GM12875 (cell line): Measurements from ENCODE around the gene GRAP2.
"Not testable (repeated sequence)": the region's sequence is repeated elsewhere in the genome, so short reads cannot be mapped to it uniquely, and the experiment has no call there.

Experiments
- H3K4me3 ChIP-seq: one replicate; pipeline ENCODE4 v1.5.1; 2011; ENCODE audit warnings: low read depth, low read length, control low read depth
- TF ChIP-seq, protein P1 (sequence below): IDR thresholded peaks from 2 replicates; pipeline ENCODE4 v1.5.1; 2011; ENCODE audit warnings: low read depth, mild to moderate bottlenecking, control low read depth, inconsistent platforms, low read length, moderate library complexity, borderline replicate concordance; ENCODE audit not compliant: insufficient read depth

GRAP2 gene

DNA sequence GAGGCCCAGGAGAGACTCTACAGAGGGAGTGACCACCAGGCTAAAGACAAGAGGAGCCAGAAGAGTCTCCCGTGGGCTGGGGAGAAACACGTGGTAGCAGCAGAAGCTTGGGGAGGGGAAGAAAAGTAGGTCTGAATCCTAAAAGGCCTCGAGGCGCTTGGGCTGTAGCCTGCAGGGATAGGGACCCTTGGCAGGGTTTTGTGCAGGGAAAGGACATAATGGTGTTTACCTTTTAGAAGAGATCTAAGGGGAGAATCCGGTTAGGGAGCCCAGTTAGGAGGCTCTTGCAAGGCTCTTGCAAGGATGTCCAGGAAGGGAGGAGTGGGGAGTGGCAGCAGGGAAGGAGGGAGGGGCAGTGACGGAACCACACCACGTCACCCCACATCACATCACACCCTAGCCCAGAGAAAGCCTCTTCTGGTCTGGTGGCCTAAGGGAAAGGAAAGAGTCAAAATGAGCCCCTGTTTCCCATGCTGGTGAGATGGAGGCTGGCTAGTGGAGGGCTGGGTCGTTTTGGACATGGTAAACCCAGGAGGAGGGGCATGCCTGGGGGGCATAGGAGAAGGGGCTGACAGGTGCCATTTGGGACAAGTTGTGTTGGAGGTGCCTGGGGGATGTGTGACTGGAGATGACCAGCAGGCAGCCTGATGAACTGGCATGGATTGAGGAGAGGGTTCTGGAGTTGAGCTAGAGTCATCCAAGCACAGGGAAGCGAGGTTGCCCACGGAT, 87.7 kb downstream of the GRAP2 start:
- H3K4me3 ChIP-seq: no peak overlapping the region
- TF ChIP-seq, protein P1, sequence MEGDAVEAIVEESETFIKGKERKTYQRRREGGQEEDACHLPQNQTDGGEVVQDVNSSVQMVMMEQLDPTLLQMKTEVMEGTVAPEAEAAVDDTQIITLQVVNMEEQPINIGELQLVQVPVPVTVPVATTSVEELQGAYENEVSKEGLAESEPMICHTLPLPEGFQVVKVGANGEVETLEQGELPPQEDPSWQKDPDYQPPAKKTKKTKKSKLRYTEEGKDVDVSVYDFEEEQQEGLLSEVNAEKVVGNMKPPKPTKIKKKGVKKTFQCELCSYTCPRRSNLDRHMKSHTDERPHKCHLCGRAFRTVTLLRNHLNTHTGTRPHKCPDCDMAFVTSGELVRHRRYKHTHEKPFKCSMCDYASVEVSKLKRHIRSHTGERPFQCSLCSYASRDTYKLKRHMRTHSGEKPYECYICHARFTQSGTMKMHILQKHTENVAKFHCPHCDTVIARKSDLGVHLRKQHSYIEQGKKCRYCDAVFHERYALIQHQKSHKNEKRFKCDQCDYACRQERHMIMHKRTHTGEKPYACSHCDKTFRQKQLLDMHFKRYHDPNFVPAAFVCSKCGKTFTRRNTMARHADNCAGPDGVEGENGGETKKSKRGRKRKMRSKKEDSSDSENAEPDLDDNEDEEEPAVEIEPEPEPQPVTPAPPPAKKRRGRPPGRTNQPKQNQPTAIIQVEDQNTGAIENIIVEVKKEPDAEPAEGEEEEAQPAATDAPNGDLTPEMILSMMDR: no peak

DNA sequence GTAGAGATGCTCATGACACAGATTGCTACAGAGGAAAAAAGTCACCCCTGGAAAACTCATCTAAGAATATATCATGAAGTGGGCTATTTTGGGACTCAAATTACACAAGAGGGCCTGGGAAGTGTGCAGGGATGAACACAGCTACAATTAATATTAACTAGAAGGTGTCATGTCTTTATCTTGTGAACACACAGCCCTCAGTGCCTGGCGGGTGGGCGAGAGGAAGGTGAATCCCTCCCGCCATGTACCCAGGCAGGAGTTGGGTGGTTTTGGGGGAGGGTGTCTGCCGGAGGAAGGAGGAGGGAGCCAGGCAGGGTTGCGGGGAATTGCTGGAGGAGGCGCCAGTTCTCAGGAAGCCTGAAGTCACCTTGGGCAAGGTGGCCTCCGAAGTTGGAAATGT, 88.7 kb downstream of the GRAP2 start:
- TF ChIP-seq, protein P1: no peak
- no peak overlapping the region for H3K4me3 ChIP-seq

DNA sequence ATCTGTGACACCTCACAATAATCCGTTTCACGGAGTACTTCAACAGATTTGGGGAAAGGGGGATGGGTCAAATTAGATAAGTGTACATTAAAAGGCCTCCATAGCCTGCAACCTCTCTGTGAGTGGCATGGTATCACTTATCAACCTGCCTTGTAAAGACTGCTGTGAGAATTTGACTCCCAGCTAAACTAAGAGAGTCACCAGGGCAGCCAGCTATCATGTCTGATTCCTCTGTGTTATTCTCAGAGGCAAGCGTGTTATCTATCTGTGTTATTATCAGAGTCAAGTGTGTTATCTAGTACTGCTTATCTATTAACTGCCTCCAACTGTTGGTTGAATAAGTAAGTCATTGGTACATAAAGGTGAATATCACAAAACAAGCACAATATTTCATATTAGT, 89.8 kb downstream of the GRAP2 start:
- no peak overlapping the region for H3K4me3 ChIP-seq
- TF ChIP-seq, protein P1: no peak

DNA sequence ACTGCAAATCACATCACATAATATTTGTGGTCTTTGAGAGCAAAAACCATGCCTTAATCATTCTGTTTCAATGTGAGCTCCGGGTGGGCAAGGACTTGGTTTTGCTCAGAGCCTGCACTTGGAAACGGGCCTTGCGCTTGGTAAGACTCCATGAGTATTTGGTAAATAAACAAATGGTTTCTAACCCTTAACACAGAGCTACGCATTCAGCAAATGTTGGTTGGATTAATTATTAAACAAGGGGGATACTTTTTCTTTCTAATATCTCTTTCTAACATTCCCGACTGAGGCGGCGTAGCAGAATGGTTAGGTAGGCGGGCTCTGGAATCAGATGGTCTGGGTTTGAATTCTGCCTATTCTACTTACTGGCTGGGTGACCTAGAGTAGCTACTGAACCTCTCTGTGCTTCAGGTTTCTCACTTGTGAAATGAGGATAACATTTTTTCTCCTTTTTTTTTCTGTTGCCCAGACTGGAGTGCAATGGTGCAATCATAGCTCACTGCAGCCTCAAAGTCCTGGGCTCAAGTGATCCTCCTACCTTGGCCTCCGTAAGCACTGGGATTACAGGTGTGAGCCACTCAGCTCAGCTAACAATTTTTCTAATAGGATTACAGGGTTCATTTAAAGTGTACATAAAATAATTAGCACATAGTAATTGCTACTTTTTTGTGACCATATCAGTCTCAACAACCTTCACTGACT, 90.4 kb downstream of the GRAP2 start:
- no peak overlapping the region for H3K4me3 ChIP-seq

DNA sequence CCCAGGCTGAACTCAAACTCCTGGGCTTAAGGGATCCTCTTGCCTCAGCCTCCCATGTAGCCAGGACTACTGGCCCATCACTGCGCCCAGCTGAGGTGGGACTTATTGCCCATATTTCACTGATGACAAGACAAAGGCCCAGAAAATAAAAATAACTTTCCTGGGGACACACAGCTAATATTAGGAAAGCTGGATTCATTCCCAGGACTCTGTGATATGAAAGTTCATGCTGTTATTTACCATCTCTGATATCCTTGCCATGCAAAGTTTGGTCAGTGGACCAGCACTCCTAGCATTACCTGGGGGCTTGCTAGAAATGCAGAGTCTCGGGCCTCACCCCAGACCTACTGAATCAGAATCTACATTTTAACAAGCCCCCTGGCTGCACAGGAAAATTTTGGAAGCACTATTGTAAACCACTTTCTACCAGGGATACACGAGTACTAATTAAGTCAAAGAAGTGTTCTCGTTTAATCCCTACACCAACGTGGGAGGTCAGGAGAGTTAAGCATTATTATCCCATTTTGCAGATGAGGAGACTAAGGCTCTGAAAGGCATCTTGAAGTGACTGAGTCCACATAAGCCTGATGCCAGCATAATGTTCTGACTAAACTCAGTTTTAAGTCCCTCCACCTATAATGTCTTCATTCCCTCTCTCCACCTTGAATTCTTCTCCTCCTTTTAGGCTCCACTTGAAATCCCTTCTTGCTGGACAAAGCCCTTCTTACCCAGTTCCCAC, 91.4 kb downstream of the GRAP2 start:
- no peak overlapping the region for H3K4me3 ChIP-seq
- TF ChIP-seq, protein P1: no peak

More for the DNA sequence above, 90.4 kb downstream of the GRAP2 start:
- TF ChIP-seq, protein P1: no peak

DNA sequence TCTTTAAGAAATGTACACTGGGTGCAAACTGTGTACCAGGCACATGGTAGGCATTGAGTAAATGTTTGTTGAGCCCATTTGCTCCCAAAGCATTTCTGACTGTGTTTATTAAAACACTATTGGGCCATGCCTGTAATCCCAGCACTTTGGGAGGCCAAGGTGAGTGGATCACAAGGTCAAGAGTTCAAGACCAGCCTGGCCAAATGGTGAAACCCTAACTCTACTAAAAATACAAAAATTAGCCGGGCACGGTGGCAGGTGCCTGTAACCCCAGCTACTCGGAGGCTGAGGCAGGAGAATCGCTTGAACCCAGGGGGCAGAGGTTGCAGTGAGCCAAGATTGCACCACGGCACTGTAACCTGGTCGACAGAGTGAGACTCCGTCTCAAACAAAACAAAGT, 92.0 kb downstream of the GRAP2 start:
- H3K4me3 ChIP-seq: not testable (repeated sequence)

DNA sequence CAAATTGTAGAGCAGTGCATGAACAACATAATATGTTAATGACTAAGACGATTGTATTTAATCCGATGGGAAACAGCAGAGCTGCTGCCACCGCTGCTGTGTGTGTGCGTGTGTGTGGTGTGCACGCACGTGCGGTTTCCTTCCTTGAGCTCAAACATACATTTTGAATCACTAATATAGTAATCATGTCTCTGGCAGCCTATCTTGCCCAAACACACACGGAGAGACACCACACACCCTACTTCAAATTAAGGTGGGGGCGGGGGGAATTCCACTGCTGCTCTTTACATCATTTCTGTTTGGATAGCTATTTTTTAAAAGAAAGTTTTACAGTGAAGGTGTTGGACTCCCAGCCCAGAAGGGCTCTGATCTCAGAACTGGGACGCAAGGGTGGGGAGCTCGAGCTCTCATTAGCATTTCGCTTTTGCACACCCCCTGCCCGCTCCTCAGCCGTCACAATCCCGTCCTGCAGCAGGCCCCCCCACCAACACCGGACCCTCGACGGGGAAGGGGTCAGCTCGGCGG, 93.2 kb downstream of the GRAP2 start:
- H3K4me3 ChIP-seq: no peak overlapping the region
- TF ChIP-seq, protein P1: no peak
